Urinary bladder (tissue), 4 donors: ENCODE measurements around the gene TK1. TPM values are rescaled to one million over a fixed set of nuclear protein-coding genes. Genes with fewer than 3 reads are reported as not detected.

Experiments used
- DNase-seq: peaks from one replicate; pipeline ENCODE4 v3.0.0-alpha.2; 2015; ENCODE audit errors: extremely low spot score
- H3K27ac ChIP-seq: one replicate; pipeline ENCODE4 v1.5.1; 2013; ENCODE audit warnings: low read depth, mild to moderate bottlenecking, moderate library complexity
- H3K36me3 ChIP-seq: one replicate; pipeline ENCODE4 v1.6.1; 2013; ENCODE audit warnings: mild to moderate bottlenecking, moderate library complexity; ENCODE audit not compliant: insufficient read depth
- H3K4me1 ChIP-seq: one replicate; pipeline ENCODE4 v1.6.1; 2013; ENCODE audit warnings: mild to moderate bottlenecking, moderate library complexity; ENCODE audit not compliant: insufficient read depth
- H3K4me3 ChIP-seq: one replicate; pipeline ENCODE4 v1.5.1; 2013; ENCODE audit warnings: low read depth, low read length
- WGBS: extraction: QIAGEN DNeasy Blood & Tissue Kit; methylation state at CpG from one replicate; pipeline ENCODE4 v1.1.7; 2013; 5-methylcytosine and 5-hydroxymethylcytosine counted together
- polyA plus RNA-seq: library from polyadenylated mRNA; stranded (reverse); fragments of 200-250 nt; gene quantifications from one replicate; pipeline ENCODE4 v1.2.3, GENCODE V29; 2013
- small RNA-seq: library from RNA; depleted of rRNA; stranded (forward); fragments of <200 nt; gene quantifications from one replicate; pipeline ENCODE3, GENCODE V24; 2014
- total RNA-seq: library from RNA; depleted of rRNA; stranded (reverse); fragments of >200 nt; gene quantifications from one replicate; pipeline ENCODE4 v1.2.3, GENCODE V29; 2014
- donor health status: healthy with polysubstance abuse.
- donor health status: healthy.

The TK1 gene
- total and polyA plus RNA-seq, 2 donors = 3.2 to 16.2 TPM

- H3K4me3 ChIP-seq = peak overlapping the region; percentile 70
- H3K4me1 ChIP-seq = no peaks in the 10 kb centered on the region
- DNase-seq = no peak
- H3K27ac ChIP-seq = peak overlapping the region; percentile 65
- 44% methylated on average over 25 of the region's 25 CpGs for WGBS
- no peaks in the 10 kb centered on the region for H3K36me3 ChIP-seq
These were observed 59.5 kb downstream of the TK1 start for GRCh38 chr17:78127239-78127887.

GRCh38 chr17:78126895-78127238, 60.0 kb downstream of the TK1 start:
- DNase-seq = no peak
- no peak overlapping the region for H3K27ac ChIP-seq
- no peaks in the 10 kb centered on the region for H3K4me1 ChIP-seq
- no peak overlapping the region for H3K4me3 ChIP-seq
- no peaks in the 10 kb centered on the region for H3K36me3 ChIP-seq
- 77% methylated on average over 6 of the region's 6 CpGs for WGBS

- WGBS = 76% methylated on average over 25 of the region's 25 CpGs
- H3K36me3 ChIP-seq = no peaks in the 10 kb centered on the region
- no peak overlapping the region for H3K27ac ChIP-seq
These were observed 60.6 kb downstream of the TK1 start for GRCh38 chr17:78125976-78126894.

GRCh38 chr17:78125138-78125913, 61.5 kb downstream of the TK1 start:
- no peak overlapping the region for H3K4me3 ChIP-seq
- no peak for DNase-seq
- 83% methylated on average over 39 of the region's 39 CpGs for WGBS
- no peaks in the 10 kb centered on the region for H3K36me3 ChIP-seq
- H3K27ac ChIP-seq = no peak overlapping the region
- H3K4me1 ChIP-seq = no peaks in the 10 kb centered on the region

More at GRCh38 chr17:78125976-78126894, 60.6 kb downstream of the TK1 start:
- Histone ChIP-seq H3K4me1 (no peaks in the 10 kb centered on the region), H3K4me3 (no peak overlapping the region)
- no peak for DNase-seq

- Histone ChIP-seq H3K4me3 (no peak overlapping the region), H3K27ac (no peak overlapping the region), H3K4me1 (no peaks in the 10 kb centered on the region), H3K36me3 (no peaks in the 10 kb centered on the region)
- DNase-seq = no peak
- 87% methylated on average over 12 of the region's 12 CpGs for WGBS
These were observed 62.1 kb downstream of the TK1 start for GRCh38 chr17:78124836-78125137.

Small RNAs within 50 kb of the gene (small RNA-seq; reads per million reads assigned to genes)
- gene AC087645.1 = not detected

Other genes with a start within 250 kb of the TK1 start
- 17.8 TPM for gene TNRC6C, start 228.3 kb downstream of the TK1 start, total RNA-seq
- gene TNRC6C, start 228.3 kb downstream of the TK1 start, polyA plus RNA-seq = 7.1 TPM
- 19.5 TPM for gene TMC6, start 58.3 kb downstream of the TK1 start, total RNA-seq
- 23.4 TPM for gene TMC6, start 58.3 kb downstream of the TK1 start, polyA plus RNA-seq
- 2.7 TPM for gene TMC8, start 56.3 kb downstream of the TK1 start, total RNA-seq
- 3.6 TPM for gene TMC8, start 56.3 kb downstream of the TK1 start, polyA plus RNA-seq
- 0.63 TPM for gene C17orf99, start 40.7 kb downstream of the TK1 start, total RNA-seq
- not detected for gene C17orf99, start 40.7 kb downstream of the TK1 start, polyA plus RNA-seq
- 15.0 TPM for gene SYNGR2, start 18.5 kb downstream of the TK1 start, total RNA-seq
- 79.7 TPM for gene SYNGR2, start 18.5 kb downstream of the TK1 start, polyA plus RNA-seq
- 23.5 TPM for gene AFMID, start 310 bp upstream of the TK1 start, total RNA-seq
- 23.5 TPM for gene AFMID, start 310 bp upstream of the TK1 start, polyA plus RNA-seq
- gene BIRC5, start 27.2 kb upstream of the TK1 start, total RNA-seq = 19.7 TPM
- 0.49 TPM for gene BIRC5, start 27.2 kb upstream of the TK1 start, polyA plus RNA-seq
- not detected for gene TMEM235, start 44.6 kb upstream of the TK1 start, total RNA-seq
- gene TMEM235, start 44.6 kb upstream of the TK1 start, polyA plus RNA-seq = not detected
- 16.5 TPM for gene SOCS3, start 173.0 kb upstream of the TK1 start, total RNA-seq
- 152 TPM for gene SOCS3, start 173.0 kb upstream of the TK1 start, polyA plus RNA-seq
- gene PGS1, start 191.6 kb upstream of the TK1 start, total RNA-seq = 33.7 TPM
- gene PGS1, start 191.6 kb upstream of the TK1 start, polyA plus RNA-seq = 44.0 TPM